Uterus (tissue), 4 donors: Measurements from ENCODE around the gene PGM1. TPM values are rescaled to one million over a fixed set of nuclear protein-coding genes. Genes with fewer than 3 reads are reported as not detected.

ENCODE experiments used
- DNase-seq, 2 donors: peaks; one replicate each; pipeline ENCODE4 v3.0.0-alpha.2; 2019 to 2020
- H3K27ac ChIP-seq, 2 donors: fragments of 200-600 bp; sonication (generic); 1 replicate in 1 of 2; 2 replicates in 1 of 2; pipeline ENCODE4 v1.5.1; 2016 to 2018
- H3K27me3 ChIP-seq, 2 donors: fragments of 200-600 bp; sonication (generic); one replicate each; pipeline ENCODE4 v1.5.1; 2018 to 2019; ENCODE audit warnings: control low read depth in 1 of 2
- H3K36me3 ChIP-seq, 2 donors: fragments of 200-600 bp; sonication (generic); one replicate each; pipeline ENCODE4 v1.5.1; 2019; ENCODE audit warnings: control low read depth in 1 of 2
- H3K4me1 ChIP-seq, 2 donors: fragments of 200-600 bp; sonication (generic); one replicate each; pipeline ENCODE4 v1.5.1; 2018 to 2019; ENCODE audit warnings: control low read depth in 1 of 2
- H3K4me3 ChIP-seq, 2 donors: fragments of 200-600 bp; sonication (generic); 1 replicate in 1 of 2; 2 replicates in 1 of 2; pipeline ENCODE4 v1.5.1; 2018 to 2019; ENCODE audit warnings: mild to moderate bottlenecking in 1 of 2
- H3K9me3 ChIP-seq, 2 donors: fragments of 200-600 bp; sonication (generic); one replicate each; pipeline ENCODE4 v1.5.1; 2019; ENCODE audit warnings: control low read depth in 1 of 2
- POLR2A ChIP-seq, 2 donors: fragments of 450-650 bp; IDR thresholded peaks; one replicate each; pipeline ENCODE4 v1.6.1; 2016; ENCODE audit warnings: antibody characterized with exemption in 2 of 2, mild to moderate bottlenecking in 1 of 2, moderate library complexity in 1 of 2
- intact Hi-C: fragments of 100-400 bp; cut with DNase I; formaldehyde crosslinking; loops from one replicate; pipeline ENCODE4 v1.15.1; 2023; ENCODE audit warnings: low total_unique reads
- total RNA-seq, 4 donors: library from RNA; depleted of rRNA in 3 of 4; stranded (reverse); fragments of >200 nt in 3 of 4; gene quantifications; one replicate each; pipeline versions ENCODE4 v1.1.0 to v1.2.4, GENCODE V29; 2014 to 2023
- TF ChIP-seq, protein P1 (sequence below), 4 experiments: fragments of 200-600 bp in 2 of 4; fragments of 450-650 bp in 2 of 4; sonication (generic) in 2 of 4; IDR thresholded peaks; one replicate each; pipeline ENCODE4 v1.5.1; 2016 to 2019; ENCODE audit warnings: antibody characterized with exemption in 4 of 4, mild to moderate bottlenecking in 2 of 4, moderate library complexity in 1 of 4
- donor health status: DM: yes; HTN: yes; CAD: no.

Gene PGM1
- total RNA-seq, 4 donors from 2014 or later = 17.9 to 75.8 (median 27.8) TPM

- H3K4me1 ChIP-seq = peaks cover 0 to 4% of the 10 kb centered on the region in 2 donors
- intact Hi-C loops = loop anchor here (5.0 kb wide), 2 partner anchors 614 to 629 kb away; no protein-coding TSS in a partner anchor
- DNase-seq = no peak
- no peaks in the 10 kb centered on the region for H3K9me3 ChIP-seq
- no peaks in the 10 kb centered on the region for H3K36me3 ChIP-seq
- H3K27me3 ChIP-seq = no peaks in the 10 kb centered on the region
- no peak overlapping the region for H3K27ac ChIP-seq
- H3K4me3 ChIP-seq = no peak overlapping the region
- TF ChIP-seq, protein P1, sequence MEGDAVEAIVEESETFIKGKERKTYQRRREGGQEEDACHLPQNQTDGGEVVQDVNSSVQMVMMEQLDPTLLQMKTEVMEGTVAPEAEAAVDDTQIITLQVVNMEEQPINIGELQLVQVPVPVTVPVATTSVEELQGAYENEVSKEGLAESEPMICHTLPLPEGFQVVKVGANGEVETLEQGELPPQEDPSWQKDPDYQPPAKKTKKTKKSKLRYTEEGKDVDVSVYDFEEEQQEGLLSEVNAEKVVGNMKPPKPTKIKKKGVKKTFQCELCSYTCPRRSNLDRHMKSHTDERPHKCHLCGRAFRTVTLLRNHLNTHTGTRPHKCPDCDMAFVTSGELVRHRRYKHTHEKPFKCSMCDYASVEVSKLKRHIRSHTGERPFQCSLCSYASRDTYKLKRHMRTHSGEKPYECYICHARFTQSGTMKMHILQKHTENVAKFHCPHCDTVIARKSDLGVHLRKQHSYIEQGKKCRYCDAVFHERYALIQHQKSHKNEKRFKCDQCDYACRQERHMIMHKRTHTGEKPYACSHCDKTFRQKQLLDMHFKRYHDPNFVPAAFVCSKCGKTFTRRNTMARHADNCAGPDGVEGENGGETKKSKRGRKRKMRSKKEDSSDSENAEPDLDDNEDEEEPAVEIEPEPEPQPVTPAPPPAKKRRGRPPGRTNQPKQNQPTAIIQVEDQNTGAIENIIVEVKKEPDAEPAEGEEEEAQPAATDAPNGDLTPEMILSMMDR (IDR thresholded peaks at IDR 0.05) = no peak
- TF ChIP-seq POLR2A (IDR thresholded peaks at IDR 0.05) = no peak
These were observed 24.8 kb downstream of the PGM1 start for GRCh38 chr1:63618011-63618410.

- intact Hi-C loops = loop anchor here (5.0 kb wide), 2 partner anchors 613 to 628 kb away; no protein-coding TSS in a partner anchor
These were observed 26.3 kb downstream of the PGM1 start for GRCh38 chr1:63619558-63619957.

DNA sequence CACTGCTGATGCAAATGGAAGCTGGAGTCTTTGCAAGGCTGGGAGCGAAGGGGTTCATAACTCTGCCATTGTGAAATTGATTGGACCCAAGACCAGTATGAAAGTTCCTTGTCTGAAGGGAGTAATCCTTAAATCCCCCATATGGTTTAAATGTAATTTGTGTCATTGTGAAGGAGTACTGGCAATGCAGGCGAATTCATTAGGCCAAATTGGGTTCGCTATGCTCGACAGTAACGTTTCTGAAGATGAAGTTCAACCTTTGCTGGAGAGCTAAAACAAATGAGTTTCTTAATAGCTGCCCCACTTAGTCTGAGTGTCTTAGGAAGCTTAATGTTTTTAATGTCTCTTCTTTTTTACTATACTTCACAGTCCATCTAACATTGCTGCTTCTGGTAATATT is 27.5 kb downstream of the PGM1 start:
- Histone ChIP-seq H3K9me3 (no peaks in the 10 kb centered on the region), H3K27ac (no peak overlapping the region), H3K4me1 (peaks cover 0 to 4% of the 10 kb centered on the region in 2 donors), H3K36me3 (no peaks in the 10 kb centered on the region), H3K27me3 (no peaks in the 10 kb centered on the region), H3K4me3 (no peak overlapping the region)
- TF ChIP-seq, protein P1 (IDR thresholded peaks at IDR 0.05) = no peak
- TF ChIP-seq POLR2A (IDR thresholded peaks at IDR 0.05) = no peak
- no peak for DNase-seq
- intact Hi-C loops = no loop called here

More at GRCh38 chr1:63619558-63619957, 26.3 kb downstream of the PGM1 start:
- no peaks in the 10 kb centered on the region for H3K9me3 ChIP-seq
- H3K27me3 ChIP-seq = no peaks in the 10 kb centered on the region
- H3K27ac ChIP-seq = no peak overlapping the region
- H3K4me3 ChIP-seq = no peak overlapping the region
- H3K4me1 ChIP-seq = peaks cover 0 to 4% of the 10 kb centered on the region in 2 donors
- no peak for DNase-seq
- no peaks in the 10 kb centered on the region for H3K36me3 ChIP-seq
- TF ChIP-seq POLR2A (IDR thresholded peaks at IDR 0.05) = no peak
- TF ChIP-seq, protein P1 (IDR thresholded peaks at IDR 0.05) = no peak

GRCh38 chr1:63621075-63621474 is 27.9 kb downstream of the PGM1 start:
- intact Hi-C loops = no loop called here
- H3K4me1 ChIP-seq = peaks cover 0 to 1% of the 10 kb centered on the region in 2 donors
- H3K36me3 ChIP-seq = no peaks in the 10 kb centered on the region
- no peak overlapping the region for H3K4me3 ChIP-seq
- peak overlapping the region; percentile 13 to 36 for H3K27ac ChIP-seq
- TF ChIP-seq, protein P1 (IDR thresholded peaks at IDR 0.05) = no peak
- no peak for TF ChIP-seq POLR2A (IDR thresholded peaks at IDR 0.05)
- H3K9me3 ChIP-seq = no peaks in the 10 kb centered on the region
- H3K27me3 ChIP-seq = no peaks in the 10 kb centered on the region
- DNase-seq = no peak

DNA sequence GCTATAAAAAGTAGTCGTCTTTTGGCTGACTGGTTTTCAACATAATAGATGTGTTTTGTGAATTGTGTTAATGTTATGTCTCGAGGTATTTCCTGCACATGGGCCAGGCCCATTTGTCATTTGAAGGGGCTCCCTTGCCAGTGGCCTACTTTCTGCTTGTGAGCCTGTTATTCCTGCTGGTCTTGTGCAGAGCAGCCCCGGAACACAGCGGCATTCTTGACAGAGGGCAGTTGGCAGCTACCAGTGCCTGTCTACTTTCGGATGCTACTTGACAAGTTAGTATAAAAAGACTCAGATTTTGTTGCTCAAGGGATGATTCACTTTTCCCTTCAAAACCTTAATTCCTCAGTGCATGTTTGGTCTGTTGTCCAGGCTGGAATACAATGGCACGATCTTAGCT is 28.5 kb downstream of the PGM1 start:
- H3K27ac ChIP-seq = peak overlapping the region in 1 of 2 donors; percentile 36
- intact Hi-C loops = no loop called here
- peak; percentile 34 to 42 for DNase-seq
- H3K9me3 ChIP-seq = no peaks in the 10 kb centered on the region
- H3K36me3 ChIP-seq = no peaks in the 10 kb centered on the region
- TF ChIP-seq, protein P1 (IDR thresholded peaks at IDR 0.05) = no peak
- no peak for TF ChIP-seq POLR2A (IDR thresholded peaks at IDR 0.05)
- no peak overlapping the region for H3K4me3 ChIP-seq
- H3K27me3 ChIP-seq = no peaks in the 10 kb centered on the region
- no peaks in the 10 kb centered on the region for H3K4me1 ChIP-seq
